Activated T-cell treated with anti-CD3 and anti-CD28 coated beads, Interleukin-2, amount 50 U/mL, for 72 hours (primary cell): ENCODE measurements around the gene ZNF426. TPM values are rescaled to one million over a fixed set of nuclear protein-coding genes. Genes with fewer than 3 reads are reported as not detected.
"Not testable (repeated sequence)": the region's sequence is repeated elsewhere in the genome, so short reads cannot be mapped to it uniquely, and the experiment has no call there.

ENCODE experiments used
- ATAC-seq, 2 donors: fragments of 150-1000 bp; cut with Tn5 transposase; replicated peaks in 1 of 2; 2 replicates each; pipeline ENCODE4 v1.10.0; 2021; ENCODE audit warnings: moderate library complexity in 2 of 2, mild to moderate bottlenecking in 1 of 2
- DNase-seq, 2 donors: peaks; one replicate each; pipeline ENCODE4 v3.0.0; 2021 to 2022; ENCODE audit warnings: mixed read lengths in 1 of 2
- H3K27ac Mint-ChIP-seq: one replicate; pipeline ENCODE4 v1.8.0; 2022; ENCODE audit warnings: mild to moderate bottlenecking, moderate library complexity, mixed read lengths
- H3K27me3 Mint-ChIP-seq: one replicate; pipeline ENCODE4 v1.8.0; 2022; ENCODE audit warnings: low read depth, mixed read lengths
- H3K36me3 Mint-ChIP-seq, 2 donors: one replicate each; pipeline ENCODE4 v1.8.0; 2022; ENCODE audit warnings: mixed read lengths in 2 of 2, mild to moderate bottlenecking in 1 of 2; ENCODE audit not compliant: insufficient read depth in 2 of 2
- H3K4me1 Mint-ChIP-seq: one replicate; pipeline ENCODE4 v1.8.0; 2022; ENCODE audit warnings: low read depth, mixed read lengths
- H3K4me3 Mint-ChIP-seq, 2 donors: one replicate each; pipeline ENCODE4 v1.8.0; 2022; ENCODE audit warnings: mild to moderate bottlenecking in 2 of 2, mixed read lengths in 2 of 2, moderate library complexity in 2 of 2
- H3K9me3 Mint-ChIP-seq, 2 donors: one replicate each; pipeline ENCODE4 v1.8.0; 2022; ENCODE audit warnings: mixed read lengths in 2 of 2
- total RNA-seq, 2 donors: library from RNA; stranded (reverse); gene quantifications; one replicate each; pipeline ENCODE4 v1.2.3, GENCODE V29; 2022

Gene ZNF426
- 10 to 100 TPM; 21.8 to 22.1 TPM for total RNA-seq

- peak; percentile 92 to 97 for ATAC-seq
- peaks cover 42 to 58% of the 10 kb centered on the region in 2 donors for H3K36me3 Mint-ChIP-seq
- peaks cover 12% of the 10 kb centered on the region for H3K4me1 Mint-ChIP-seq
- H3K4me3 Mint-ChIP-seq, result peak within 1 kb of the TSS; percentile 96 to 98
- peak within 1 kb of the TSS; percentile 99 for H3K27ac Mint-ChIP-seq
- no peaks in the 10 kb centered on the region for H3K27me3 Mint-ChIP-seq
- peak; percentile 85 to 89 for DNase-seq
- H3K9me3 Mint-ChIP-seq, result peaks cover 14 to 26% of the 10 kb centered on the region in 2 donors
Observed at GRCh38 chr19:9538183-9539058, at the start of gene ZNF426. TSS of gene ZNF426 (minus strand) at chr19:9538645. CDS start at chr19:9536232, 2,413 bp downstream.

GRCh38 chr19:9586764-9587163, 48.3 kb upstream of the ZNF426 start:
- DNase-seq (peak; percentile 80 to 81), ATAC-seq (peak; percentile 56 to 57)
- H3K4me1 Mint-ChIP-seq, result peaks cover 25% of the 10 kb centered on the region
- peak overlapping the region; percentile 30 to 50 for H3K4me3 Mint-ChIP-seq
- H3K36me3 Mint-ChIP-seq, result peaks cover 5 to 13% of the 10 kb centered on the region in 2 donors
- H3K9me3 Mint-ChIP-seq, result peaks cover 2 to 4% of the 10 kb centered on the region in 2 donors
- no peak overlapping the region for H3K27ac Mint-ChIP-seq
- peaks cover 7% of the 10 kb centered on the region for H3K27me3 Mint-ChIP-seq

- peak; percentile 82 to 90 for ATAC-seq
Observed at GRCh38 chr19:9584073-9584833, 45.8 kb upstream of the ZNF426 start, which contains the start of gene ZNF121. TSS of gene ZNF121 (minus strand) at chr19:9584504. CDS start at chr19:9568097, 16,407 bp downstream.

GRCh38 chr19:9582081-9582725, 43.8 kb upstream of the ZNF426 start:
- not testable (repeated sequence) for H3K27me3 Mint-ChIP-seq, DNase-seq, ATAC-seq
- H3K4me1 Mint-ChIP-seq, result peaks cover 49% of the 10 kb centered on the region
- H3K9me3 Mint-ChIP-seq, result peaks cover 4 to 16% of the 10 kb centered on the region in 2 donors
- peak overlapping the region; percentile 86 to 91 for H3K4me3 Mint-ChIP-seq
- peak overlapping the region; percentile 6 for H3K27ac Mint-ChIP-seq
- H3K36me3 Mint-ChIP-seq, result peaks cover 27 to 52% of the 10 kb centered on the region in 2 donors

More at GRCh38 chr19:9584073-9584833, 45.8 kb upstream of the ZNF426 start, which contains the start of gene ZNF121:
- Mint-ChIP-seq H3K36me3 (peaks cover 16 to 36% of the 10 kb centered on the region in 2 donors), H3K4me3 (peak within 1 kb of the TSS; percentile 91 to 96), H3K27ac (peak within 1 kb of the TSS; percentile 95), H3K4me1 (peaks cover 49% of the 10 kb centered on the region), H3K9me3 (peaks cover 2 to 8% of the 10 kb centered on the region in 2 donors), H3K27me3 (peaks cover 7% of the 10 kb centered on the region)
- DNase-seq, result peak; percentile 87 to 89

- ATAC-seq (peak; percentile 38 to 58), DNase-seq (no peak)
- peaks cover 36 to 67% of the 10 kb centered on the region in 2 donors for H3K36me3 Mint-ChIP-seq
- H3K9me3 Mint-ChIP-seq, result peaks cover 11 to 22% of the 10 kb centered on the region in 2 donors
- peaks cover 51% of the 10 kb centered on the region for H3K4me1 Mint-ChIP-seq
- H3K4me3 Mint-ChIP-seq, result peak overlapping the region; percentile 40 to 62
- H3K27ac Mint-ChIP-seq, result peak overlapping the region; percentile 58
- H3K27me3 Mint-ChIP-seq, result no peaks in the 10 kb centered on the region
Observed at GRCh38 chr19:9580728-9581127, 42.3 kb upstream of the ZNF426 start.

DNA sequence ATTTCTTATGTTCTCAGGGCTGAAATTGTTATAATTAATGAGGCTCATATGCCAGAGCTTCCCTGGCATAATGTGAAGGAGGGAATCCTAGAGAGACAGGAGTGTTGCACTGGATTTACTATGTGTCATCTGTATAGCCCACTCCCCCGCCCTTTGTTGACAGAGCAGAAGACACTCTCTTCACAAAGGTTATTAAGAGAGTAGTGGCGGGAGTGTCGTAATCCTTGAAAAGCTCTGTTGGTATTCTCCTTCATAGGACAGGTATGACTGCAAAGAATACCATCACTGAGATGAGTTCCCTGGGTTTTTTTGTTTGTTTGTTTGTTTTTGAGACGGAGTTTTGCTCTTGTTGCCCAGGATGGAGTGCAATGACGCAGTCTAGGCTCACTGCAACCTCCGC, 31.8 kb upstream of the ZNF426 start:
- Mint-ChIP-seq H3K4me1 (peaks cover 4% of the 10 kb centered on the region), H3K36me3 (peaks cover 57 to 88% of the 10 kb centered on the region in 2 donors), H3K4me3 (no peak overlapping the region), H3K27ac (no peak overlapping the region), H3K9me3 (peaks cover 17 to 39% of the 10 kb centered on the region in 2 donors), H3K27me3 (no peaks in the 10 kb centered on the region)
- ATAC-seq, result no peak
- no peak for DNase-seq

DNA sequence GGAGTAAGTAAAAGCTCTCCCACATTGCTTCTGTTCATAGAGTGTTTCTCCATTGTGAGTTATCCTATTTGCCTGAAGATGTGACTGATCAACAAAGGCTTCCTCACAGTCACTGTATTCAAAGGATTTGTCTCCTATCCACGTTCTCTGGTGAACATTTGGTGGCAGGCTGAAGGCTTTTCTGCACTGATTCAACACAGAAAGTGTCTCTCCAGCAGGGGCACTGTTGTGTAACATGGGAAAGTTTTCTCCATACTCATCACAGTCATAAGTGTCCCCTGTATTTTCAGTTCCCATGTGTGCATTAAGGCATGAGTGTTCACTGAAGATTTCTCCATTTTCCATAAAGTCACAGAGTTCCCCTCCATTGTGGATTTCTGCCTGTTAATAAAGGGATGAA, 28.3 kb upstream of the ZNF426 start:
- H3K27ac Mint-ChIP-seq, result peak overlapping the region; percentile 68
- H3K27me3 Mint-ChIP-seq, result no peaks in the 10 kb centered on the region
- no peak for DNase-seq
- H3K4me1 Mint-ChIP-seq, result no peaks in the 10 kb centered on the region
- no peak overlapping the region for H3K4me3 Mint-ChIP-seq
- ATAC-seq, result no peak
- H3K9me3 Mint-ChIP-seq, result peaks cover 27 to 28% of the 10 kb centered on the region in 2 donors
- H3K36me3 Mint-ChIP-seq, result peaks cover 59 to 90% of the 10 kb centered on the region in 2 donors

- DNase-seq (no peak), ATAC-seq (no peak)
- Mint-ChIP-seq H3K27ac (peak overlapping the region; percentile 68), H3K9me3 (peaks cover 24 to 27% of the 10 kb centered on the region in 2 donors), H3K36me3 (peaks cover 58 to 90% of the 10 kb centered on the region in 2 donors), H3K4me3 (no peak overlapping the region), H3K27me3 (no peaks in the 10 kb centered on the region), H3K4me1 (no peaks in the 10 kb centered on the region)
Observed at GRCh38 chr19:9565900-9566705, 27.7 kb upstream of the ZNF426 start.

- no peak overlapping the region for H3K4me3 Mint-ChIP-seq
- peaks cover 17 to 19% of the 10 kb centered on the region in 2 donors for H3K36me3 Mint-ChIP-seq
- H3K27ac Mint-ChIP-seq, result no peak overlapping the region
- DNase-seq, result no peak
- ATAC-seq, result no peak
- H3K27me3 Mint-ChIP-seq, result no peaks in the 10 kb centered on the region
- no peaks in the 10 kb centered on the region for H3K4me1 Mint-ChIP-seq
- H3K9me3 Mint-ChIP-seq, result peaks cover 11 to 17% of the 10 kb centered on the region in 2 donors
Observed at GRCh38 chr19:9552536-9553274, 14.3 kb upstream of the ZNF426 start.

DNA sequence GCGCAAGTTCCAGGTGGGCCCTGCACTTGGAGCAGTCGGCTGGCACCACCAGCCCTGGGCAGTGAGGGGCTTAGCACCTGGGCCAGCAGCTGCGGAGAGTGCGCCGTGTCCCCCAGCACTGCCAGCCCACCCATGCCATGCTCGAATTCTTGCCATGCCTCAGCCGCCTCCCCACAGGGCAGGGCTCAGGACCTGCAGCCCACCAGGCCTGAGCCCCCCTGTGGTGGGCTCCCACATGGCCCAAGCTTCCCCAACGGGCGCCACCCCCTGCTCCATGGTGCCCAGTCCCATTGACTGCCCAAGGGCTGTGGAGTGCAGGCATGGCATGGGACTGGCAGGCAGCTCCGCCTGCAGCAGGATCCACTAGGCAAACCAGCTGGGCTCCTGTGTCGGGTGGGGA, 9.4 kb upstream of the ZNF426 start:
- peaks cover 10 to 19% of the 10 kb centered on the region in 2 donors for H3K9me3 Mint-ChIP-seq
- H3K4me1 Mint-ChIP-seq, result no peaks in the 10 kb centered on the region
- ATAC-seq (no peak), DNase-seq (no peak)
- H3K4me3 Mint-ChIP-seq, result no peak overlapping the region
- H3K36me3 Mint-ChIP-seq, result peaks cover 20% of the 10 kb centered on the region in 2 donors
- no peak overlapping the region for H3K27ac Mint-ChIP-seq
- no peaks in the 10 kb centered on the region for H3K27me3 Mint-ChIP-seq

GRCh38 chr19:9541281-9541680, 2.8 kb upstream of the ZNF426 start:
- not testable (repeated sequence) for ATAC-seq, H3K4me3 Mint-ChIP-seq, H3K27me3 Mint-ChIP-seq, H3K27ac Mint-ChIP-seq, DNase-seq
- Mint-ChIP-seq H3K4me1 (peaks cover 12% of the 10 kb centered on the region), H3K36me3 (peaks cover 21 to 30% of the 10 kb centered on the region in 2 donors), H3K9me3 (peaks cover 11 to 17% of the 10 kb centered on the region in 2 donors)
